Activated naive CD4-positive, alpha-beta T cell treated with Interleukin-2 at 50 U/mL for 16 hours (primary cell): ENCODE measurements around the gene RABGGTB.
A peak's percentile ranks its signal among the peaks of the same experiment; 100 is the strongest.
"Not testable (repeated sequence)": the region's sequence is repeated elsewhere in the genome, so short reads cannot be mapped to it uniquely, and the experiment has no call there.

ENCODE experiments used
- DNase-seq: peaks from one replicate; pipeline ENCODE4 v3.0.0-alpha.2; 2020

RABGGTB gene

GRCh38 chr1:75796376-75797272 lies 10.6 kb downstream of the RABGGTB start, which contains the start of gene MSH4:
MSH4 (plus strand) TSS chr1:75796882; CDS start chr1:75796986, 104 bp downstream.
- DNase-seq: peak; percentile 31

- DNase-seq: no peak
Observed at GRCh38 chr1:75797273-75797588, 11.2 kb downstream of the RABGGTB start.

- no peak for DNase-seq
Observed at GRCh38 chr1:75797606-75798216, 11.7 kb downstream of the RABGGTB start.

- not testable (repeated sequence) for DNase-seq
Observed at GRCh38 chr1:75801480-75801879, 15.4 kb downstream of the RABGGTB start.

- DNase-seq: no peak
Observed at GRCh38 chr1:75808921-75809320, 22.9 kb downstream of the RABGGTB start.

GRCh38 chr1:75810113-75810512 lies 24.1 kb downstream of the RABGGTB start:
- not testable (repeated sequence) for DNase-seq

GRCh38 chr1:75811211-75811981 lies 25.3 kb downstream of the RABGGTB start:
- no peak for DNase-seq

GRCh38 chr1:75812065-75812464 lies 26.0 kb downstream of the RABGGTB start:
- no peak for DNase-seq

- DNase-seq: not testable (repeated sequence)
Observed at GRCh38 chr1:75823596-75823995, 37.5 kb downstream of the RABGGTB start.

- no peak for DNase-seq
Observed at GRCh38 chr1:75836528-75837100, 50.6 kb downstream of the RABGGTB start.

GRCh38 chr1:75838079-75838478 lies 52.0 kb downstream of the RABGGTB start:
- no peak for DNase-seq

GRCh38 chr1:75841421-75841820 lies 55.4 kb downstream of the RABGGTB start:
- no peak for DNase-seq
